ENCODE data around the gene PIWIL4. TPM values are rescaled to one million over a fixed set of nuclear protein-coding genes. Genes with fewer than 3 reads are reported as not detected.

The PIWIL4 gene
- total and polyA plus RNA-seq, 9 of the 15 experiments (the other 6 are each of a cell fraction or from before 2014, with no cell fraction given), result 6.3 to 17.0 (median 10.8) TPM

DNA sequence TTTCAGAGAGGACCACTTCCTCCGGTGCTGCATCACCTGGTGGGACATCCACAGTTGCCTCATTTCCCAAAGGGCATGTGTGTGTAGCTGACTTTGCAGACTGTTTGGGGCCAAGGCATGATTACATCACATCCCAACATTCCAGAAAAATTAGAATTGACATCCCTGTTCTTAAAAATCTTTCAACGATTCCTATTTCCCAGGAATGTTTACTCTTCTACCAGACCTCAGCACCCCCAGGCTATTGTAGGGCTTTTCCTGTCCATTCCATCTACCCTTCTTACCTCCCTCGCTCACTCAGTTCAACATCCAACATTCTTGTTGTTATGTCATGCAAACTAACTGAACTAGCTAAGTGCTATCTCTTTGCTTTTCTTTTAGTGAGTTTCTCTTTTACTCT, 37.3 kb downstream of the PIWIL4 start:
- ChIA-PET POLR2A (no interaction called here), CTCF (ENCODE audit: low intra/inter-chr PET ratio) (no interaction called here)
- TF ChIP-seq MECOM (CRISPR knock-in tag; IDR thresholded peaks at IDR 0.05) (no peak), PHF20 (IDR thresholded peaks at IDR 0.05; ENCODE audit: partially characterized antibody) (no peak), ZNF41 (CRISPR knock-in tag; conservative IDR thresholded peaks at IDR 0.05) (no peak)
- TF ChIP-seq, protein P1, sequence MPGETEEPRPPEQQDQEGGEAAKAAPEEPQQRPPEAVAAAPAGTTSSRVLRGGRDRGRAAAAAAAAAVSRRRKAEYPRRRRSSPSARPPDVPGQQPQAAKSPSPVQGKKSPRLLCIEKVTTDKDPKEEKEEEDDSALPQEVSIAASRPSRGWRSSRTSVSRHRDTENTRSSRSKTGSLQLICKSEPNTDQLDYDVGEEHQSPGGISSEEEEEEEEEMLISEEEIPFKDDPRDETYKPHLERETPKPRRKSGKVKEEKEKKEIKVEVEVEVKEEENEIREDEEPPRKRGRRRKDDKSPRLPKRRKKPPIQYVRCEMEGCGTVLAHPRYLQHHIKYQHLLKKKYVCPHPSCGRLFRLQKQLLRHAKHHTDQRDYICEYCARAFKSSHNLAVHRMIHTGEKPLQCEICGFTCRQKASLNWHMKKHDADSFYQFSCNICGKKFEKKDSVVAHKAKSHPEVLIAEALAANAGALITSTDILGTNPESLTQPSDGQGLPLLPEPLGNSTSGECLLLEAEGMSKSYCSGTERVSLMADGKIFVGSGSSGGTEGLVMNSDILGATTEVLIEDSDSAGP (CRISPR knock-in tag; IDR thresholded peaks at IDR 0.05), result no peak
- in situ Hi-C loops (cut with MboI), result loop anchor here (5.0 kb wide), 1 partner anchor 82 kb away; no protein-coding TSS in a partner anchor
- no peak overlapping the region for H2AFZ ChIP-seq (ENCODE audit: low read depth, low read length)
- DNase-seq (ENCODE audit: extremely low read depth in 1 of 4, low spot score in 3 of 4) (no peak), FAIRE-seq (no peak), ATAC-seq (no peak)
- peaks cover 7% of the 10 kb centered on the region for H3K36me3 ChIP-seq (ENCODE audit: control insufficient read depth, insufficient read depth, low read length)
- H3K27ac ChIP-seq (ENCODE audit: extremely low read depth, low read depth, low read length), result no peak overlapping the region
- H4K20me1 ChIP-seq (replicated peaks; ENCODE audit: control insufficient read depth, insufficient read depth, low read length), result no peaks in the 10 kb centered on the region
- H3K27me3 ChIP-seq (ENCODE audit: control insufficient read depth in 2 of 2, insufficient read depth in 2 of 2, low read length in 2 of 2), result 0 out of 5 replicates have a peak, but pooled peaks cover 0 to 2% of the 10 kb centered on the region in 2 experiments
- no peak overlapping the region for H3K9ac ChIP-seq (ENCODE audit: insufficient read depth in 1 of 2, low read depth in 2 of 2, low read length in 2 of 2)
- H3K79me2 ChIP-seq (ENCODE audit: control insufficient read depth, insufficient read depth, low read length), result no peaks in the 10 kb centered on the region
- no peak overlapping the region for H3K4me3 ChIP-seq
- intact Hi-C loops (cut with micrococcal nuclease), result no loop called here
- H3K4me1 ChIP-seq (replicated peaks in 1 of 2; ENCODE audit: control insufficient read depth in 2 of 2, insufficient read depth in 2 of 2, low read length in 2 of 2), result no peaks in the 10 kb centered on the region
- WGBS (ENCODE audit: insufficient coverage, low coverage, missing lambda C conversion rate), result 30% methylated on average over 3 of the region's 3 CpGs
- H3K4me2 ChIP-seq (ENCODE audit: insufficient read depth, low read length), result no peak overlapping the region
- no peaks in the 10 kb centered on the region for H3K9me1 ChIP-seq (ENCODE audit: control insufficient read depth, insufficient read depth, low read length)
- no TSS peak for BruUV-seq (replicated peaks)
- H3K9me3 ChIP-seq (replicated peaks; ENCODE audit: control insufficient read depth, insufficient read depth, low read depth, low read length), result no peaks in the 10 kb centered on the region

DNA sequence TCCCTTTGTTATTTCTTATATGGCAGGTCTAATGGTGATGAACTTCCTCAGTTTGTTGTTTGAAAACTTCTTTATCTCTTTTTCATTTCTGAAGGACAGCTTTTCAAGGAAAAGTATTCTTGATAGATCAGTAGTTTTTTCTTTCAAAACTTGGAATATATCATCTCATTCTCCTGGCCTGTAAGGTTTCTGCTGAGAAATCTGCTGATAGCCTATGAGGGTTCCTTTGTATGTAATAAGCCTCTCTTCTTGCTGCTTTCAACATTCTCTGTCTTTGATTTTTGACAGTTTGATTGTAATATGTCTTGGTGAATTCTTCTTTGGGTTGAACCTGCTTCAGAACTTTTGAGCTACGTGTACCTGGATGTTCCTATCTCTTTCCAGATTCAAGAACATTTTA, 46.0 kb downstream of the PIWIL4 start:
- in situ Hi-C loops (cut with MboI) (no loop called here), intact Hi-C loops (cut with micrococcal nuclease) (no loop called here)
- FAIRE-seq (no peak), ATAC-seq (no peak), DNase-seq (ENCODE audit: extremely low read depth in 1 of 4, low spot score in 3 of 4) (no peak)
- Histone ChIP-seq H3K9me1 (ENCODE audit: control insufficient read depth, insufficient read depth, low read length) (no peaks in the 10 kb centered on the region), H3K4me2 (ENCODE audit: insufficient read depth, low read length) (no peak overlapping the region), H3K36me3 (ENCODE audit: control insufficient read depth, insufficient read depth, low read length) (peaks cover 5% of the 10 kb centered on the region), H3K4me3 (no peak overlapping the region), H3K27ac (ENCODE audit: extremely low read depth, low read depth, low read length) (no peak overlapping the region), H4K20me1 (replicated peaks; ENCODE audit: control insufficient read depth, insufficient read depth, low read length) (no peaks in the 10 kb centered on the region), H3K9me3 (replicated peaks; ENCODE audit: control insufficient read depth, insufficient read depth, low read depth, low read length) (no peaks in the 10 kb centered on the region; the same call in none of the 2 replicates), H3K9ac (ENCODE audit: insufficient read depth in 1 of 2, low read depth in 2 of 2, low read length in 2 of 2) (no peak overlapping the region), H2AFZ (ENCODE audit: low read depth, low read length) (no peak overlapping the region), H3K79me2 (ENCODE audit: control insufficient read depth, insufficient read depth, low read length) (no peaks in the 10 kb centered on the region), H3K27me3 (ENCODE audit: control insufficient read depth in 2 of 2, insufficient read depth in 2 of 2, low read length in 2 of 2) (no peaks in the 10 kb centered on the region), H3K4me1 (replicated peaks in 1 of 2; ENCODE audit: control insufficient read depth in 2 of 2, insufficient read depth in 2 of 2, low read length in 2 of 2) (no peaks in the 10 kb centered on the region)
- POLR2A ChIA-PET, result interaction anchor here (0.9 kb wide), 1 partner anchor 10 kb away, joined by 4 read pairs; no protein-coding TSS in a partner anchor
- WGBS (ENCODE audit: insufficient coverage, low coverage, missing lambda C conversion rate), result 0% methylated on average over 1 of the region's 1 CpG
- BruUV-seq (replicated peaks), result no TSS peak
- CTCF ChIA-PET (ENCODE audit: low intra/inter-chr PET ratio), result no interaction called here
- TF ChIP-seq GABPB2 (CRISPR knock-in tag; conservative IDR thresholded peaks at IDR 0.05), result no peak
- no peak for TF ChIP-seq EP400 (IDR thresholded peaks at IDR 0.05)
- TF ChIP-seq, protein P2, sequence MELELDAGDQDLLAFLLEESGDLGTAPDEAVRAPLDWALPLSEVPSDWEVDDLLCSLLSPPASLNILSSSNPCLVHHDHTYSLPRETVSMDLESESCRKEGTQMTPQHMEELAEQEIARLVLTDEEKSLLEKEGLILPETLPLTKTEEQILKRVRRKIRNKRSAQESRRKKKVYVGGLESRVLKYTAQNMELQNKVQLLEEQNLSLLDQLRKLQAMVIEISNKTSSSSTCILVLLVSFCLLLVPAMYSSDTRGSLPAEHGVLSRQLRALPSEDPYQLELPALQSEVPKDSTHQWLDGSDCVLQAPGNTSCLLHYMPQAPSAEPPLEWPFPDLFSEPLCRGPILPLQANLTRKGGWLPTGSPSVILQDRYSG (tag; conservative IDR thresholded peaks at IDR 0.05; ENCODE audit: low read depth), result no peak
- TF ChIP-seq RB1 (IDR thresholded peaks at IDR 0.05; ENCODE audit: low read depth), result no peak
- peak; percentile 80 for TF ChIP-seq TRIM28 (IDR thresholded peaks at IDR 0.05)
- TF ChIP-seq, protein P3, sequence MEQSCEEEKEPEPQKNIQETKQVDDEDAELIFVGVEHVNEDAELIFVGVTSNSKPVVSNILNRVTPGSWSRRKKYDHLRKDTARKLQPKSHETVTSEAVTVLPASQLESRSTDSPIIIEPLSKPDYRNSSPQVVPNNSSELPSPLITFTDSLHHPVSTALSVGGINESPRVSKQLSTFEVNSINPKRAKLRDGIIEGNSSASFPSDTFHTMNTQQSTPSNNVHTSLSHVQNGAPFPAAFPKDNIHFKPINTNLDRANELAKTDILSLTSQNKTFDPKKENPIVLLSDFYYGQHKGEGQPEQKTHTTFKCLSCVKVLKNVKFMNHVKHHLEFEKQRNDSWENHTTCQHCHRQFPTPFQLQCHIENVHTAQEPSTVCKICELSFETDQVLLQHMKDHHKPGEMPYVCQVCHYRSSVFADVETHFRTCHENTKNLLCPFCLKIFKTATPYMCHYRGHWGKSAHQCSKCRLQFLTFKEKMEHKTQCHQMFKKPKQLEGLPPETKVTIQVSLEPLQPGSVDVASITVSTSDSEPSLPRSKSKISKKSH (CRISPR knock-in tag; IDR thresholded peaks at IDR 0.05), result peak; percentile 68; the same call in 1 of the 2 replicates
- TF ChIP-seq, protein P4, sequence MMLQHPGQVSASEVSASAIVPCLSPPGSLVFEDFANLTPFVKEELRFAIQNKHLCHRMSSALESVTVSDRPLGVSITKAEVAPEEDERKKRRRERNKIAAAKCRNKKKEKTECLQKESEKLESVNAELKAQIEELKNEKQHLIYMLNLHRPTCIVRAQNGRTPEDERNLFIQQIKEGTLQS (IDR thresholded peaks at IDR 0.05), result no peak
- TF ChIP-seq, protein P4 (CRISPR knock-in tag; conservative IDR thresholded peaks at IDR 0.05), result no peak
- 0 out of 2 replicates have a peak, but pooled peaks have one; percentile 48 for TF ChIP-seq ZNF41 (CRISPR knock-in tag; conservative IDR thresholded peaks at IDR 0.05)
